WTC11 (cell line): ENCODE data around the gene EVI5L.

Experiments used
- ATF3 ChIP-seq: sonication (generic); formaldehyde crosslinking; conservative IDR thresholded peaks from 2 replicates; pipeline ENCODE4 v1.8.1; 2022; ENCODE audit warnings: mild to moderate bottlenecking, missing genetic modification reagents
- CTCF ChIP-seq: fragments of 200-600 bp; IDR thresholded peaks from 2 replicates; pipeline ENCODE4 v1.8.0; 2022; ENCODE audit warnings: antibody characterized with exemption
- HMGA2 ChIP-seq: fragments of 250-450 bp; sonication (Bioruptor Pico); IDR thresholded peaks from 2 replicates; pipeline ENCODE4 v1.4.0; 2021; ENCODE audit warnings: mild to moderate bottlenecking, moderate library complexity
- IRF1 ChIP-seq: sonication (generic); formaldehyde crosslinking; IDR thresholded peaks from 2 replicates; pipeline ENCODE4 v1.8.0; 2023; ENCODE audit warnings: missing genetic modification reagents
- KAT7 ChIP-seq: sonication (generic); formaldehyde crosslinking; IDR thresholded peaks from 2 replicates; pipeline ENCODE4 v1.8.1; 2023; ENCODE audit warnings: missing genetic modification reagents, mild to moderate bottlenecking, borderline replicate concordance
- MAX ChIP-seq: sonication (generic); formaldehyde crosslinking; IDR thresholded peaks from 2 replicates; pipeline ENCODE4 v1.8.0; 2022; ENCODE audit warnings: mild to moderate bottlenecking, missing genetic modification reagents
- MXD4 ChIP-seq: fragments of 250-450 bp; sonication (Bioruptor Pico); IDR thresholded peaks from 2 replicates; pipeline ENCODE4 v1.8.0; 2021; ENCODE audit warnings: mild to moderate bottlenecking, moderate library complexity, borderline replicate concordance
- NFE2L1 ChIP-seq: sonication (generic); formaldehyde crosslinking; IDR thresholded peaks from 2 replicates; pipeline ENCODE4 v1.8.1; 2023; ENCODE audit warnings: missing genetic modification reagents
- NFYB ChIP-seq: sonication (generic); formaldehyde crosslinking; conservative IDR thresholded peaks from 2 replicates; pipeline ENCODE4 v1.8.0; 2022; ENCODE audit warnings: low read depth, missing genetic modification reagents
- NR1H2 ChIP-seq: sonication (generic); formaldehyde crosslinking; IDR thresholded peaks from 2 replicates; pipeline ENCODE4 v1.9.0; 2021; ENCODE audit warnings: mild to moderate bottlenecking, moderate library complexity, missing genetic modification reagents
- USF1 ChIP-seq: sonication (generic); formaldehyde crosslinking; IDR thresholded peaks from 2 replicates; pipeline ENCODE4 v1.8.0; 2022; ENCODE audit warnings: mild to moderate bottlenecking, missing genetic modification reagents
- ZNF317 ChIP-seq: sonication (generic); formaldehyde crosslinking; IDR thresholded peaks from 2 replicates; pipeline ENCODE4 v1.8.1; 2023; ENCODE audit warnings: low read depth, mild to moderate bottlenecking, moderate library complexity, missing genetic modification reagents, borderline replicate concordance
- TF ChIP-seq, protein P1 (sequence below): sonication (generic); formaldehyde crosslinking; IDR thresholded peaks from 2 replicates; pipeline ENCODE4 v1.8.1; 2022; ENCODE audit warnings: low read depth, missing genetic modification reagents, borderline replicate concordance
- TF ChIP-seq, protein P2 (sequence below): sonication (generic); formaldehyde crosslinking; IDR thresholded peaks from 2 replicates; pipeline ENCODE4 v1.8.1; 2022; ENCODE audit warnings: low read depth, mild to moderate bottlenecking, moderate library complexity, missing genetic modification reagents, borderline replicate concordance

DNA sequence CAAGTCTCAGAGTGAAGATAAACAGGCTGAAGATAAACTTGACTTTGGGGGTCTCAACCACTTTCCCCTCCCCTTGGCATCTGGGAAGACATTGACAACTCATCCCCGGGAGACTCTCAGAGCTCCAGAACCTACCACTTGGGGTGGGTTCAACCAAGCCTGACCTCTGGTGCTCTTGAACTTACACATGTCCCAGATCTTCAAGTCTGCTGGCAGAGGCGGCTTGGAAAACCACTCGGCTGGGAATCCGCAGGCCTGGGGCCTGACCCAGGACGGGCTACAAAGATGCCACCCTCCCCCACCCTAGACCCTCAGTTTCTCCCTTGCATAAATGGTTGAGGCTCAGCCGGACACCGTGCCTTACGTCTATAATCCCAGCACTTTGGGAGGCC, 58.8 kb downstream of the EVI5L start:
- TF ChIP-seq KAT7, result no peak
- TF ChIP-seq CTCF, result no peak
- no peak for TF ChIP-seq USF1 (CRISPR knock-in tag)
- no peak for TF ChIP-seq MXD4 (CRISPR knock-in tag)
- TF ChIP-seq, protein P1, sequence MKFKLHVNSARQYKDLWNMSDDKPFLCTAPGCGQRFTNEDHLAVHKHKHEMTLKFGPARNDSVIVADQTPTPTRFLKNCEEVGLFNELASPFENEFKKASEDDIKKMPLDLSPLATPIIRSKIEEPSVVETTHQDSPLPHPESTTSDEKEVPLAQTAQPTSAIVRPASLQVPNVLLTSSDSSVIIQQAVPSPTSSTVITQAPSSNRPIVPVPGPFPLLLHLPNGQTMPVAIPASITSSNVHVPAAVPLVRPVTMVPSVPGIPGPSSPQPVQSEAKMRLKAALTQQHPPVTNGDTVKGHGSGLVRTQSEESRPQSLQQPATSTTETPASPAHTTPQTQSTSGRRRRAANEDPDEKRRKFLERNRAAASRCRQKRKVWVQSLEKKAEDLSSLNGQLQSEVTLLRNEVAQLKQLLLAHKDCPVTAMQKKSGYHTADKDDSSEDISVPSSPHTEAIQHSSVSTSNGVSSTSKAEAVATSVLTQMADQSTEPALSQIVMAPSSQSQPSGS (CRISPR knock-in tag), result no peak
- TF ChIP-seq NFE2L1, result no peak
- TF ChIP-seq NR1H2, result no peak
- no peak for TF ChIP-seq ATF3 (CRISPR knock-in tag)
- no peak for TF ChIP-seq MAX (CRISPR knock-in tag)
- TF ChIP-seq, protein P2, sequence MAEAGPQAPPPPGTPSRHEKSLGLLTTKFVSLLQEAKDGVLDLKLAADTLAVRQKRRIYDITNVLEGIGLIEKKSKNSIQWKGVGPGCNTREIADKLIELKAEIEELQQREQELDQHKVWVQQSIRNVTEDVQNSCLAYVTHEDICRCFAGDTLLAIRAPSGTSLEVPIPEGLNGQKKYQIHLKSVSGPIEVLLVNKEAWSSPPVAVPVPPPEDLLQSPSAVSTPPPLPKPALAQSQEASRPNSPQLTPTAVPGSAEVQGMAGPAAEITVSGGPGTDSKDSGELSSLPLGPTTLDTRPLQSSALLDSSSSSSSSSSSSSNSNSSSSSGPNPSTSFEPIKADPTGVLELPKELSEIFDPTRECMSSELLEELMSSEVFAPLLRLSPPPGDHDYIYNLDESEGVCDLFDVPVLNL (CRISPR knock-in tag), result no peak
- no peak for TF ChIP-seq ZNF317 (CRISPR knock-in tag)
- no peak for TF ChIP-seq HMGA2 (CRISPR knock-in tag)
- no peak for TF ChIP-seq IRF1 (CRISPR knock-in tag)
- no peak for TF ChIP-seq NFYB (CRISPR knock-in tag)
